G401 (cell line): Measurements from ENCODE around the gene DRC7. TPM values are rescaled to one million over a fixed set of nuclear protein-coding genes. Genes with fewer than 3 reads are reported as not detected.
"Not testable (repeated sequence)": the region's sequence is repeated elsewhere in the genome, so short reads cannot be mapped to it uniquely, and the experiment has no call there.

Source experiments
- DNase-seq: peaks from one replicate; pipeline ENCODE4 v3.0.0-alpha.2; 2015; ENCODE audit warnings: low spot score
- in situ Hi-C: cut with HindIII; loops from 2 replicates; pipeline ENCODE4 v1.10.0; 2016; ENCODE audit warnings: low sequenced_read_pairs, mixed read lengths
- total RNA-seq: library from RNA; depleted of rRNA; stranded (reverse); fragments of >200 nt; shearing (Covaris generic); gene quantifications from 2 replicates; pipeline ENCODE4 v1.2.3, GENCODE V29; 2014; rRNA removed

Gene DRC7
- total RNA-seq, 1 experiment from 2014 or later, result not detected

GRCh38 chr16:57764341-57765159 is 69.9 kb downstream of the DRC7 start:
- in situ Hi-C loops, result no loop called here
- peak; percentile 27 for DNase-seq

DNA sequence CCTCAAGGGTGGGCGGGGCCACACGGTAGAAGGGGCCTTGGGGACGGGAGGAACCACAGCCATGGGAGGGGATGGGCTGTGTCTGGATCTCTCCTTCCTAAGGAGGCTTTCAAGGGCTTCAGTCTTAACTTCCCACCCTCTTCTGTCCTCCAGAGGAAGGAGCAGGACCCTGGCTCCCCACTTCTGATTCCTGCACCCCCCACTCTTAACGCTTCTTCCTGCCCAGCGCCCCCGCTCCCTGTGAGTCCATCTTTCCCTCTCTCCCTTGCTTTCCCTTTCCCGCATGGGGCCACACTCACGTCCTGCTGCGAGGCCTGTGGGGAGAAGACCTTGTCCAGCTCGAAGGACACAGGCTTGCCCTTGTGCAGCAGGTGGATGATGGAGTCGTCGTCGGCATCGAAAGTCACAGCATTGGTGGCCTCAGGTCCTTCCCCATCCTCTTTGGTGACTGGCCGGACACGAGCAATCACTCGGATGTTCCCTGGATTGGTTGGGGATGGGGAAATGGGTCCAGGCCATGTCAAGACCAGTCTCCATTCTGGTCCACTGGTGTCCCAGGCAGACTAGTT is 70.6 kb downstream of the DRC7 start:
- in situ Hi-C loops, result no loop called here
- DNase-seq, result no peak

- no peak for DNase-seq
- in situ Hi-C loops, result no loop called here
Observed at GRCh38 chr16:57766714-57767348, 72.2 kb downstream of the DRC7 start.

- DNase-seq, result no peak
- in situ Hi-C loops, result no loop called here
Observed at GRCh38 chr16:57769541-57770145, 75.0 kb downstream of the DRC7 start.

DNA sequence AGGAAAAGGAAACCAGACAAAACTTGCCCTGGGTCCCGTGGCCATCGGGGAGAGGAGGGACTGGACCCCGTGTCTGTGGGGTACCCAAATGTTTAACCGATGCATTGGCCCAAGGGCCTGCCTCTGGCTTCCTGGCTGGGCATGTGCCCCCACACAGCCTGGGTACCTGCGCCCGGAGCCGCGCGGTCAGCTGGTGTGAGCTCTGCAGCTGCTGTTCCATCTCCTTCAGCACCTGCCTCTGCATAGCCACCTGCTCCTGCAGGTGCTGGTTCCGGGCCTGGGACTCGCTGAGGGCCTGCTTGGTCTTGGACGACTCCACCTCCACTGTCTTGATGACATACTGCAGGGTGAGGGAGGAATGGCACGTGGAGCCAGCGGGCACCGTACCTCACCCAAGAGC is 75.8 kb downstream of the DRC7 start:
- in situ Hi-C loops, result no loop called here
- no peak for DNase-seq

- DNase-seq, result no peak
- in situ Hi-C loops, result no loop called here
Observed at GRCh38 chr16:57771141-57771785, 76.7 kb downstream of the DRC7 start.

DNA sequence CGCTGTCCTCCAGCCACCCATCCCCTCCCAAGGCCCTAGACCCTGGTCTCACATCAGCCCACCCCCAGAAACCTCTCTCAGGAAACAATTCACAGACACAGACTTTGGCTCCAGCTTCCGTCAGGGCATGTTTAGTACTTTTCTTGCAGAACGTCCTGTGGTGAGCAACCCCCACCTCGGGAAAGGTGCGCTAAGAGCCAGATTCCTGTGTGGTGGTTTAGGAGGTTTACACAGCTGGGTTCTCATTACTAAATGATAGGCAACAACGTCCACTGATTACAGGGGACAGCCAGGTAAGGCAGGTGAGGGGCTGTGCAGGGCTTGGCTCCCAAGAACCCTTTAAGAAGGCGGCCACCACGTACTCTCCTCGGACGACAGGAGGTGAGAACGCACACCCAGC is 78.4 kb downstream of the DRC7 start:
- in situ Hi-C loops, result no loop called here
- no peak for DNase-seq

DNA sequence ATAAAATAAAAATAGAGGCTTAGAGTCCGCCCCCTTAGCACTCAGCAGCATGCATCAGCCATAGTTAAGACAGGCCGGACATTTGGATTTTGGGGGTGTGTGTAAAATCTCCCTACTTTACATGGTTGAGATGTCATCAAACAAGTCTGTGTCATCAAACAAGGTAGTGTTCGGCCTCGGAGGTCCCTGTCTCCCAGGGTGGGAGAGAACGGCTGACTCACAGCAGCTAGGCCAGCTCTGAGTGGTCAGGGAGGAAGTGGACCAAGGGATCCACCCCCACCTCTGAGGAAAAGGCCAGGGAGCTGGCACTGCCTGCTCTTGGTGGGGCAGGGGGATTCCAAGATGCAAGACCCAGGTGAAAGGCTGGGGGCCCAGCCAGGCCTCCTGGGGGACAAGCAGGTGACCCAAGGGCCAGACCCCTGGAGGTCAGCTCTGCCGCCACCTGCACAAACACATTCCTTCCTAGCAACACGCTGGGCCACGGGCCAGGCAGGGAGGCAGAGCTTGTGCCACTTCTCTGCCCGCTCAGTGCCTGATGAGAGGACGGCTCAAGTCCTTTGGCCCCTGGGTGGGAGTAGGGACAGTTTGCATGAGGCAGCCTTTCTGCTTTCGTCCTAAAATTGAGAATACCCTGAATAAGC is 79.2 kb downstream of the DRC7 start:
- in situ Hi-C loops, result no loop called here
- DNase-seq, result no peak

DNA sequence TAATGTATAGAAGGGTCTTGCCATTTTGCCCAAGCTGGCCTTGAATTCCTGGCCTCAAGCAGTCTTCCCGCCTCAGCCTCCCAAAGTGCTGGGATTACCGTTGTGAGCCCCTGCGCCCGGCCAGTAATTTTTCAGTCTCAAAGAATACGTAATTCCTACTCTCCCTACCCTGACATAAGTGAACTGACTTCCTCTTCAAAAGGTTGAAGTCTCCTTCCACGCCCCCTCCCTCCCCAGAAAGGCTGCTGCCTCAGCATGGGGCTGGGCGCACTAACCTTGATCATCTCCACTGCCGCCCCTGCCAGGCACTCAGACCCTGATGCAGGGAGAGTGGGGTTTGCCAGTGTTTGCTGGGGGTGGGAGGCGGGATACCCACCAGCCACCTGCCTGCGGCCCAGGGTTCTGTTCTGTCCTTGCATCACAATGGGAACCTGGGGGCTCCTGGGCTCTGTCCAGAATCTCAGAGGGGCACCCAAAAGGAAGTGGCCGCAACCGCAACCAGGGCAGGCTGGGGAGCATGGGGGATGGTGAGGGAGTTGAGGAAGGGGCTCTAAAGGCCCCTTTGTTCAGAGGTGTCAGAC is 80.2 kb downstream of the DRC7 start:
- no peak for DNase-seq
- in situ Hi-C loops, result no loop called here

DNA sequence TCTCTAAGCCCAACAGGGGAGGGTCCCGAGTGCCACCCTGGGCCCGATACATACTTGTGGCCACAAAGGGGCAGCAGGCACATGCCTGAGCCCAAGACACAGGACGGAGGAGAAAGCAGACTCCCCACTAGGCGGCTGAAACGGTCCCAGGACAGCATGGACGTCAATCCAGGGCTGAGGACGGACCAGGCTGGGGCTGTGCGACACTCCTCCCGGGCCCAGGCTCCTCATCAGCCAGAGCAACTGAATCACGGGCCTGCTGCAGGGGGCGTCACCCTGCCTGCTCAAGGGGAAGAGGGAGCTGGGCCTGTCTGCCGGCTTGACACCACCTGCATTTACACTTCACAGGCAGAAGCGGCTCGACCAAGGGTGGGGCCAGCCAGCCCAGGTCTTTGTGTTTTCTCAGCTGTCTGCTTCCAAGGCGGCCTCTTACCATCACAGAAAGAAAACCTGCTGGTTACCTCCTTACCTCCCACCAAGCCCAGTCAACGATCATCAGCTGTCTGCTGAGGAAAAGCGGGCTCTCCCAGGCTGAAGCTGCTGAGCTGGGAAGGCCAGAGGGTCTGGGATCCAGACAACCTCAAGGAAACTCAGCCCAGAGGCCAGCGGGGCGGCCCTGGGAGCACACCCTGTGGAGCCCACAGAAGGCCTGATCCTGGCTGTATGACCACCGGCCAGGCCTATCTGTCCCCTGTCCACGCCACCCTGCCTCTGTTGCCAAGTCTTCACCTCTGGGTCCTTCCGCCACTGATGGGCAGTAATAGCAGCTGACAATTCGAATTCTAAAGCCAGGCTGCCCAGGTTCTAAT is 81.3 kb downstream of the DRC7 start:
- in situ Hi-C loops, result no loop called here
- peak; percentile 22 for DNase-seq

- in situ Hi-C loops, result no loop called here
- no peak for DNase-seq
Observed at GRCh38 chr16:57778658-57779057, 84.1 kb downstream of the DRC7 start.

DNA sequence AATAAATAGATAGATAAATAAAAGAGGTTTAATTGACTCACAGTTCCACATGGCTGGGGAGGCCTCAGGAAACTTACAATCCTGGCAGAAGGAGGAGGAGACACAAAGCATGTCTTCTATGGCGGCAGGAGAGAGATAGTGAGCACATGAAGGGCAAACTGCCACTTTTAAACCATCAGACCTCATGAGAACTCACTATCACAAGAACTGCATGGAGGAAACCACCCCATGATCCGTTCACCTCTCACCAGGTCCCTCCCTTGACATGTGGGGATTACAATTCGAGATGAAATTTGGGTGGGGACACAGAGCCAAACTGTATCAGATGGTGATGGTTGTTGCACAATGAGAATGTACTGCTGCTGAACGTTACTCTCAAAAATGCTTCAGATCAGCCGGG is 85.2 kb downstream of the DRC7 start:
- in situ Hi-C loops, result not testable (repeated sequence)

DNA sequence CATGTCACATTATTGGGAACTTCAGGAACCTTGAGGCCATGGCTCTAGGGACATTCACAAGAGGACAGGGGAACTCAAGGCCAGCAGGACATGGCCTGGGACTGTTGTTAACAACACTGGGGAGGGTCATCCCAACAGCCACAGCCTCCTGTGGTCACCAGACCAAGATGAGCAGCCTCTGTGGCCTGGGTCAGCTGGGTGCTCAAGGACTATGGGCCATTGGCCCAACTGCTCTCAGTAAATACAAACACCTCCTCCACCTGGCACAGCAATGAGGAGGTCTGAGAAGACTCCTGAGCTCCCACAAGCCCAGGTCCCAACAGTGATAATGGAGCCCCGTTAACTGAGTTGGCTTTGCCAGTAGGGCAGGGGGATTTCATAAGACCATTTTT is 86.7 kb downstream of the DRC7 start:
- no peak for DNase-seq
- in situ Hi-C loops, result no loop called here

More for the DNA sequence above, 85.2 kb downstream of the DRC7 start:
- not testable (repeated sequence) for DNase-seq

Other genes starting within 250 kb of the DRC7 start
- 152 and 156 TPM in 2 replicates for gene CIAPIN1, start 247.4 kb upstream of the DRC7 start, total RNA-seq
- 46.3 and 60.4 TPM in 2 replicates for gene COQ9, start 247.3 kb upstream of the DRC7 start, total RNA-seq
- gene POLR2C, start 232.1 kb upstream of the DRC7 start, total RNA-seq, result 240 and 319 TPM in 2 replicates
- gene DOK4, start 208.3 kb upstream of the DRC7 start, total RNA-seq, result 33.7 and 45.5 TPM in 2 replicates
- 25.0 and 26.7 TPM in 2 replicates for gene CCDC102A, start 158.2 kb upstream of the DRC7 start, total RNA-seq
- gene ADGRG5, start 152.2 kb upstream of the DRC7 start, total RNA-seq, result not detected in 2 replicates
- gene ADGRG1, start 66.2 kb upstream of the DRC7 start, total RNA-seq, result 4.1 and 5.5 TPM in 2 replicates
- not detected in 2 replicates for gene ADGRG3, start 26.5 kb upstream of the DRC7 start, total RNA-seq
- gene KATNB1, start 41.0 kb downstream of the DRC7 start, total RNA-seq, result 46.6 and 55.6 TPM in 2 replicates
- gene KIFC3, start 107.7 kb downstream of the DRC7 start, total RNA-seq, result 44.3 and 53.5 TPM in 2 replicates